GM21515 (cell line): ENCODE results near the gene DAPK2.
"Not testable (repeated sequence)": the region's sequence is repeated elsewhere in the genome, so short reads cannot be mapped to it uniquely, and the experiment has no call there.

Experiments used
- ATAC-seq: cut with Tn5 transposase; IDR thresholded peaks from one replicate; pipeline ENCODE4 v1.9.1; 2021; ENCODE audit not compliant: unreplicated experiment

DAPK2 gene

GRCh38 chr15:63918317-63918672 lies 128.0 kb downstream of the DAPK2 start:
- ATAC-seq: no peak

- no peak for ATAC-seq
Measured at GRCh38 chr15:63917588-63918316, 128.5 kb downstream of the DAPK2 start.

- ATAC-seq: no peak
Measured at GRCh38 chr15:63915873-63916771, 130.2 kb downstream of the DAPK2 start.

DNA sequence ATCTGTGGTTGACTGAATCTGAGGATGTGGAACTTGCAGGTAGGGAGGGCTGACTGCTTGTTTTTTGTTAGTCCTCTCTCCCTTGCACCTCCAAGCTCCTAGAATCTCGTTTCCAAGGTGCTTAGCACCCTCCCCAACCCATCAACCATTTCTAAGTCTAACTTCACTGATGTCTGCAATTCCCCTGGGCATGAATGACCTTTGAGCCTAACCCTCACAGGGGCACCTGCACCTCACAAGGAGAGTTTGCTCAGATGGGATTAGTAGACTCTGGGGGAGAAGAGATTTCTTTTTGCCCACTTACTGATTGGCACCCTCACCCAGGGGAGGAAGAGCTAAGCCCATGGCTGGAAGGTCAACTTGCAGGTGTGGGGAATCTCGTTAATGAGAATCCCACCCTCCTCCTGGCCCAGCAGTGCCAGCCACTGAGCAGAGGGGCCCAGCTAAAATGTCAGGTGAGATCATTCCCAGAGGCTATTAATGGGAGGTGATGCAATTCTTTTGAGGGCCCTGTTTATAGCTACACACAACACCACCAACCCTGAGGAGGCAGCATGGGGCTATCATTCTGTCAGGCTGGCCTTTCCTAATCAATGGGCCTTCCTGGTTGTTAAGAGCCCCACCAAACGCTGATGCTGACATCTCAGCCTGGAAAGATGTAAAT lies 130.9 kb downstream of the DAPK2 start:
- ATAC-seq: no peak

- no peak for ATAC-seq
Measured at GRCh38 chr15:63913786-63914315, 132.4 kb downstream of the DAPK2 start.

GRCh38 chr15:63913336-63913735 lies 132.9 kb downstream of the DAPK2 start:
- ATAC-seq: no peak

DNA sequence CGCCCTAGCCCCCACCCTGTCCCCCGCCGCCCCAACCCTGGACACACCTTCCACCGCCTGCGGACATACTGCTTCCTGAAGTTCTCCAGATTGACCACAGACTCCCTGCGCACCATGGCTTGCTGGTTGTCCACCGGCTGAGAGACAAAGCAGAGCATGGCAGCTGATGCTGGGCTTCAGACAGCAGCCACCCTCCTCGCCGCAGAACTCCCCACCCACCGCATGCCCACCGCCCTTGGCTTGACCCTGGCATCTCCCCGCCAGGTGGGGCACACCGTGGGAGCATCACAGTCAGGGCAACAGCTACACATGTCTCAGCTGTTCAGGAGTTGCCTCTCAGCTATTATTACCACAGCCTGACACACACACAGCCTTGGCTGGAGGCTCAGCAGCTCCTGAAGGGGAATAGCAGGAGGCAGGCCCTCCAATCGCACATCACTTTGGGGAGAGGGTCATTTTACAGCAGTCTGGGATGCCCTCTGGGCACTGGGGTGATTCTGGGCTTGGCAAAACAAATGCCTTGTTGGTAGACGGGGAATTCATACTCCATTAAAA lies 134.1 kb downstream of the DAPK2 start:
- ATAC-seq: no peak

DNA sequence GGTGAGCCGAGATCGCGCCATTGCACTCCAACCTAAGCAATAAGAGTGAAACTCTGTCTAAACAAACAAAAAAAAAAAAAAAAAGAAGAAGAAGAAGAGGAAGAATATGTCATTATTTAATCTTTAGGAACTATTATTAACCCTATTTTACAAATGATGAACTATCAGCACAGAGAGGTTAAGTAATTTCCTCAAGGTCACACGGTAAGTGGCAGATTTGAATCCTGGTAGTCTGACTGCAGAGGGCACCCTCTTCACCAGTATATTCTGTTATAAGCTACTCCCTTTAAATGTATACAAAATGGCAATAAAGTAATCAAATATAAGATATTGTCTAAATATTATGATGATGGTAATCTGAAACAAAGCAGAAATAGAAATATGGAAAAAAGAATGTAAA lies 135.1 kb downstream of the DAPK2 start:
- ATAC-seq: no peak

DNA sequence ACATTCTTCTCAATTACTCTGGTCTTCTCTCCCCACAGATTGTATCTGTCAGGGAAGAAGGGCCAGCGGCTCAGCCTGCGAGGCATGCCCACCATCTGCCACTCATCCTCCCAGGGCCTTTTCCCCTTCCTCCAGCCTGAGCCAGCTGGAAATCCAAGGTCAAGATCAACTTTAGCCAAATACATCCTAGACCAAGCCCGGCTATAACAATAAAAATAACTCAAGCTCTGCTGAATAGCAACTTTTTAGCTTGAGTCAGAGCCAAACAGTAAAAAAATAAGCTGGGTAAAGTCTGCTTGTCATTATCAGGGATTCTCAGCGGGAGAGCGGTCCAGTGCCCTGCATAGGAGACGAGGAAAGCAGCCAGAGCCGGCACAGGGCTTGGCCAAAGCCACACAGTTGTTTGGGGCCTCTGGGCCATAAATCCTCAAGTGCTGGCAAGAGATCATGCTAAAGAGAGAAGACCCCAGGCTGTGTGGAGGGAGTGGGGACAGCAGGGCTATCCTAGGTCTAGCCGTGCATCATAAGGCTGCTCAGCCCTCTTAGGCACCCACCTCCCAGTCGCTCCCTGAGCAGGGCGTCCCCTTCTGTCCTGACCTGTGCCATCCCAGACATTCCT lies 136.4 kb downstream of the DAPK2 start:
- ATAC-seq: no peak

DNA sequence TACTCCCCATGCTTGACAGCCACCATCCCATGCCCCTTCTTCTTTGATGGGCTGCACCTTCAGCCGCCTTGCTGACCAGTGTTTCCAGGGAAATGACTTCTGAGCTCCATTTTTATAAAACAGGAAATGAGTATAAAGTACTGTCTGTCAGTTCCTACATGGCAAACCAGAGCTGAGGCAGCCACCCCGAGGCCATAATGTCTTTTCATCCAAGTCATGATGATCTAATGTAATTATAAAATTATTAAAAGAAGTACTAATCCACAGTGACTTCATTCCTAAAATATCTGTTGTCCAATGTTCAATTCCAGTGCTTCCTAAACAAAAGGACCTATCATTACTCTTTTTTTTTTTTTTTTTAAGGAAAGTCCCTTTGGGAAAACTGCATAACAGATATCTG lies 137.3 kb downstream of the DAPK2 start:
- no peak for ATAC-seq

- no peak for ATAC-seq
Measured at GRCh38 chr15:63908281-63908680, 138.0 kb downstream of the DAPK2 start.

DNA sequence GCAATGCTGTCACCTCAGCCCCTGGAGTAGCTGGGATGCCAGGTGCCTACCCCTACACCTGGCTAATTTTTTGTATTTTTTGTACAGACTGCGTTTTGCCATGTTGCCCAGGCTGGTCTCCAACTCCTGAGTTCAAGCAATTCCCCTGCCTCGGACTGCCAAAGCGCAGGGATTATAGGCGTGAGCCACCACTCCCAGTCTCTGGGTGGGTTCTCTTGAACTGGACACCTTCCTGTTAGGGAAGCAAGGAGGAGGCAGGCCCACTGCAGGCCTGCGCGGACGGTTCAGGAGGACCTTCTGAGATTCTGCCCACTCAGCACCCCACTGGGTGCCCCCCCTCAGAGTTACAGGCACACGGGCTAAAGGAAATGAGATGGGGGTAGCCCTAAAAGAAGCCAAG lies 138.8 kb downstream of the DAPK2 start:
- no peak for ATAC-seq

- ATAC-seq: no peak
Measured at GRCh38 chr15:63906266-63906584, 140.1 kb downstream of the DAPK2 start.

GRCh38 chr15:63905558-63906265 lies 140.6 kb downstream of the DAPK2 start:
- ATAC-seq: no peak

DNA sequence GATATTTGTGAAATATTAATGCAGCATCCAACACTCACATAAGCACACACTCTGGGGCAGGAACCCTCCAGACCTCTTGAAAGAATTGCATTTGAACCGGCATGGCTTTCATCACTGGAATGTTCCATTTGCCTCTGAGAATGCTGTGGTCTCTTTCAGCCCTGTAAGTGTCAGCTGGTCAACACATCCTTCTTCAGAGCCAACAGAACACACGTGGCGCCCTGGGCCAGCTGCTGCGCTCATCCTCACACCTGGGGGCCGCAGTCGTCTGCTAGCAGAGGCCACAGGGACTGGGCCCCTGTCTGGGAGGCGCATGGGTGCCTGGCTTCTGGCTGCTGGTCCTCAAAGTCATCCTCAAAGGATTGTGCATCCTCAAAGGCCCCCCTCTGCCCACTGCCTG lies 141.2 kb downstream of the DAPK2 start:
- ATAC-seq: no peak

- ATAC-seq: no peak
Measured at GRCh38 chr15:63904042-63904441, 142.2 kb downstream of the DAPK2 start.

- no peak for ATAC-seq
Measured at GRCh38 chr15:63902671-63903035, 143.6 kb downstream of the DAPK2 start.

GRCh38 chr15:63901912-63902670 lies 144.2 kb downstream of the DAPK2 start:
- no peak for ATAC-seq

DNA sequence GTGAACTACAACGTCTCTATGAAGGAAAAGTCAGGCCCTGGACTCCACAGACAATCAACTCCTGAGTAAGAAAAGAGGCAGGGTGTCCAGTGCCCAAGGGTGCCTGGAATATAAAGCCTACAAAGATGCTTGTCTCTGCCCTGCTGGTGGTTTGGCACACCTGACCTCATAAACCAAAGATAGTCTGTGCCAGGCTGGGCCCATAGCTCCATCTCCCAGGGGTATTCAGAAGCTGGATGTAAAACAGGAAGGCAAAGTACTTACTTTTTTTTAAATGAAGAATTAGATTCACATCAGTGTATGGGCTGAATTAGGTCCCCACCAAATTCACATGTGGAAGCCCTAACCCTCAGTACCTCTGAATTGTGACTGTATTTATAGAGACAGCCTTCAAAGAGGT lies 146.0 kb downstream of the DAPK2 start:
- ATAC-seq: no peak

- ATAC-seq: not testable (repeated sequence)
Measured at GRCh38 chr15:63899606-63900005, 146.7 kb downstream of the DAPK2 start.
